ENCODE results near the gene CENATAC.

CENATAC gene

DNA sequence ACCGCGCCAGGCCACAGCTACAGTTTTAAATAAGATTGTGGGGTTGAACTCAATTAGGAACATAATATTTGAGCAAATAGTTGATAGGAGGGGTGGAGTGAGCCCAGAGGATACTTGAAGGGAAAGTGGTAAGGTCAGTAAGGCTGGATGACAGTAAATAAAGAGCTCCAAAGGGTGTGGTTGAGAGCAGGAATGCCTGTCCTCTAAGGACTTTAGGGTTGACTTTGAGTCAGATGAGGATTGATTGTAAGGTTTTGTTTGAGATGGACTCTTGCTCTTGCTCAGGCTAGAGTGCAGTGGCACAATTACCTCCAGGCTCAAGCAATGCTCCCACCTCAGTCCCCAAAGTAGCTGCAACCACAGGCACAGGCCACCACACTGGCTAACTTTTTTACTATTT is 24.0 kb upstream of the CENATAC start:
- Histone ChIP-seq H3K23ac (ENCODE audit: low read length) (no peak overlapping the region), H2AK5ac (ENCODE audit: low read length) (no peak overlapping the region), H3K4me3 (ENCODE audit: low read depth, low read length) (no peak overlapping the region), H3K14ac (ENCODE audit: low read length) (no peak overlapping the region), H2AFZ (ENCODE audit: insufficient read depth, low read length, poor library complexity) (no peak overlapping the region), H2BK12ac (ENCODE audit: low read length) (no peak overlapping the region), H3K36me3 (ENCODE audit: control insufficient read depth in 1 of 2, insufficient read depth in 2 of 2, low read length in 2 of 2) (no peaks in the 10 kb centered on the region), H3K79me2 (ENCODE audit: control insufficient read depth, insufficient read depth, low read length, poor library complexity) (no peaks in the 10 kb centered on the region), H3K9me3 (ENCODE audit: insufficient read depth, low read depth, low read length) (peaks cover 2% of the 10 kb centered on the region), H3K18ac (ENCODE audit: low read length) (no peak overlapping the region), H3K4me1 (ENCODE audit: control insufficient read depth in 1 of 2, insufficient read depth in 2 of 2, low read length in 2 of 2) (no peaks in the 10 kb centered on the region), H2BK5ac (ENCODE audit: low read depth, low read length, poor library complexity) (no peak overlapping the region), H3K4me2 (ENCODE audit: low read length) (no peak overlapping the region), H4K91ac (ENCODE audit: low read depth, low read length) (no peak overlapping the region), H2BK120ac (ENCODE audit: insufficient read depth, low read length, poor library complexity) (no peak overlapping the region), H3K27ac (ENCODE audit: low read depth, low read length) (no peak overlapping the region), H3K4ac (ENCODE audit: low read depth, low read length) (no peak overlapping the region), H3K79me1 (ENCODE audit: low read length) (no peaks in the 10 kb centered on the region), H4K12ac (ENCODE audit: low read depth, low read length) (no peak overlapping the region), H4K8ac (ENCODE audit: low read depth, low read length) (no peak overlapping the region), H3K9ac (ENCODE audit: low read length) (no peak overlapping the region), H3K27me3 (ENCODE audit: insufficient read depth, low read length) (no peaks in the 10 kb centered on the region)
- WGBS (ENCODE audit: extremely low coverage, insufficient coverage, insufficient read length), result no CpG with 5 or more reads among the region's 2 CpGs
- no peak for DNase-seq

DNA sequence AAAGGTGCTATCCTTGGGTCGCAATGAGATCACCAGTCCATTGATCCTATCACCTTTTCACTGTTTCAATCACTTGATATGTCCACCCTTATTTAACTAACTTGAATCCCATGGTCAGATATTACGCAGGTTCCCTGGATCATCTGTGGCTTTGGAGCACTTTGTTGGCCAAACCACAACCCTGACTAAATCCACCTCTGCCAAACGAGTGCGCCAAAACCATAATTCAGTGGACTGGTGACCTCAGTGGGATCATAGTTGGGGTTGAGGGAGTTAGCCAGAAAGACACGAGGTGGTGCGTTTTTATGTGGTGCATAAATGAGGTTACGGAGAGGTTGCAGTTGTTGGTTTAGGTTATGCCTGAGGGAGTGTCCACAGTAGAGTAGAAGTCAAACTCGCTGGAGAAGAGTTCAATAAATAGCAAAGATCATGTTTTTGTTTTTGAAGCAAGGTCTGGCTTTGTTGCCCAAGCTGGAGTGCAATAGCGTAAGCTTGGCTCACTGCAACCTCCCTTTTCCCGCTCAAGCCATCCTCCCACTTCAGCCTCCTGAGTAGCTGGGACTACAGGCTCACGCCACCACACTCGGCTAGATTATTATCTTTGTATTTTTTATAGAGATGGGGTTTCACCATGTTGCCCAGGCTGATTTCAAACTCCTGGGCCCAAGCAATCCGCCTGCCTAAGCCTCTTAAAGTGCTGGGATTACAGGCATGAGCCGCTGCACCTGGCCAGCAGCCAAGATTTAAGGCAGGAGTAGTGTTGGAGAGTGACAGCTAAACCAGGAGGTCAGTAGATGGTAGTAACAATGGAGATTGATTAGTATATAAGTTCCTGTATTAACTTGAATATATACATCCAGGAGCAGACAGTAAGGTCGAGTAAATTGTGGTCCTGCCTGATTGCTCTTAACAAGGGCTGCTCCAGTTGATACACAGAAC is 21.9 kb upstream of the CENATAC start:
- H3K9me3 ChIP-seq (ENCODE audit: insufficient read depth, low read depth, low read length), result peaks cover 3% of the 10 kb centered on the region
- no peak overlapping the region for H2BK120ac ChIP-seq (ENCODE audit: insufficient read depth, low read length, poor library complexity)
- H3K36me3 ChIP-seq (ENCODE audit: control insufficient read depth in 1 of 2, insufficient read depth in 2 of 2, low read length in 2 of 2), result no peaks in the 10 kb centered on the region
- no peak overlapping the region for H3K9ac ChIP-seq (ENCODE audit: low read length)
- DNase-seq, result no peak
- H3K79me1 ChIP-seq (ENCODE audit: low read length), result no peaks in the 10 kb centered on the region
- H3K4ac ChIP-seq (ENCODE audit: low read depth, low read length), result no peak overlapping the region
- no peak overlapping the region for H4K8ac ChIP-seq (ENCODE audit: low read depth, low read length)
- H4K12ac ChIP-seq (ENCODE audit: low read depth, low read length), result no peak overlapping the region
- no peaks in the 10 kb centered on the region for H3K79me2 ChIP-seq (ENCODE audit: control insufficient read depth, insufficient read depth, low read length, poor library complexity)
- no CpG with 5 or more reads among the region's 15 CpGs for WGBS (ENCODE audit: extremely low coverage, insufficient coverage, insufficient read length)
- H3K23ac ChIP-seq (ENCODE audit: low read length), result no peak overlapping the region
- H3K27me3 ChIP-seq (ENCODE audit: insufficient read depth, low read length), result no peaks in the 10 kb centered on the region
- H3K4me1 ChIP-seq (ENCODE audit: control insufficient read depth in 1 of 2, insufficient read depth in 2 of 2, low read length in 2 of 2), result peaks cover 0 to 2% of the 10 kb centered on the region in 2 experiments
- H4K91ac ChIP-seq (ENCODE audit: low read depth, low read length), result no peak overlapping the region
- H2AK5ac ChIP-seq (ENCODE audit: low read length), result no peak overlapping the region
- H3K4me2 ChIP-seq (ENCODE audit: low read length), result no peak overlapping the region
- H2BK12ac ChIP-seq (ENCODE audit: low read length), result no peak overlapping the region
- H3K18ac ChIP-seq (ENCODE audit: low read length), result no peak overlapping the region
- H3K27ac ChIP-seq (ENCODE audit: low read depth, low read length), result no peak overlapping the region
- H3K4me3 ChIP-seq (ENCODE audit: low read depth, low read length), result no peak overlapping the region
- no peak overlapping the region for H2AFZ ChIP-seq (ENCODE audit: insufficient read depth, low read length, poor library complexity)
- no peak overlapping the region for H3K14ac ChIP-seq (ENCODE audit: low read length)
- H2BK5ac ChIP-seq (ENCODE audit: low read depth, low read length, poor library complexity), result no peak overlapping the region

DNA sequence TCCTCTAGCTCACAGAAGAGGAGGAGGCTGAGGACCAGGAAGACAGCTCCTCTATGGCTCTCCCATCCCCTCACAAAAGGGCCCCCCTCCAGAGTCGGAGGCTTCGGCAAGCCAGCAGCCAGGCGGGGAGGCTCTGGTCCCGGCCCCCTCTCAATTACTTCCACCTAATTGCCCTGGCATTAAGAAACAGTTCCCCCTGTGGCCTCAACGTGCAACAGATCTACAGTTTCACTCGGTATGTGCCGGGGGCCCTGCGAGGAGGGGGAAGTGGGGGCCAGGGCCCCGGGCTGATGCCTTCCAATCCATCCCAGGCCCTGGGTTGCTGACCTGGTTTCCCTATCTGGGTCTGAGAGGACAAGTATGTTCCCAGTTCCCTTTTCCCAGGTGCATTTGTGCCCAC is 18.5 kb upstream of the CENATAC start:
- Histone ChIP-seq H4K91ac (ENCODE audit: low read depth, low read length) (no peak overlapping the region), H3K4ac (ENCODE audit: low read depth, low read length) (no peak overlapping the region), H3K9me3 (ENCODE audit: insufficient read depth, low read depth, low read length) (peaks cover 1% of the 10 kb centered on the region), H3K27me3 (ENCODE audit: insufficient read depth, low read length) (no peaks in the 10 kb centered on the region), H2BK5ac (ENCODE audit: low read depth, low read length, poor library complexity) (no peak overlapping the region), H2BK120ac (ENCODE audit: insufficient read depth, low read length, poor library complexity) (no peak overlapping the region), H3K79me2 (ENCODE audit: control insufficient read depth, insufficient read depth, low read length, poor library complexity) (no peaks in the 10 kb centered on the region), H3K79me1 (ENCODE audit: low read length) (no peaks in the 10 kb centered on the region), H3K9ac (ENCODE audit: low read length) (no peak overlapping the region), H3K4me1 (ENCODE audit: control insufficient read depth in 1 of 2, insufficient read depth in 2 of 2, low read length in 2 of 2) (peaks cover 0 to 2% of the 10 kb centered on the region in 2 experiments), H4K12ac (ENCODE audit: low read depth, low read length) (no peak overlapping the region), H3K36me3 (ENCODE audit: control insufficient read depth in 1 of 2, insufficient read depth in 2 of 2, low read length in 2 of 2) (no peaks in the 10 kb centered on the region), H3K4me2 (ENCODE audit: low read length) (no peak overlapping the region), H3K4me3 (ENCODE audit: low read depth, low read length) (no peak overlapping the region), H3K27ac (ENCODE audit: low read depth, low read length) (no peak overlapping the region), H3K18ac (ENCODE audit: low read length) (no peak overlapping the region), H3K23ac (ENCODE audit: low read length) (no peak overlapping the region), H2AK5ac (ENCODE audit: low read length) (no peak overlapping the region), H2AFZ (ENCODE audit: insufficient read depth, low read length, poor library complexity) (no peak overlapping the region), H3K14ac (ENCODE audit: low read length) (no peak overlapping the region), H2BK12ac (ENCODE audit: low read length) (no peak overlapping the region), H4K8ac (ENCODE audit: low read depth, low read length) (no peak overlapping the region)
- no peak for DNase-seq
- WGBS (ENCODE audit: extremely low coverage, insufficient coverage, insufficient read length), result no CpG with 5 or more reads among the region's 9 CpGs

DNA sequence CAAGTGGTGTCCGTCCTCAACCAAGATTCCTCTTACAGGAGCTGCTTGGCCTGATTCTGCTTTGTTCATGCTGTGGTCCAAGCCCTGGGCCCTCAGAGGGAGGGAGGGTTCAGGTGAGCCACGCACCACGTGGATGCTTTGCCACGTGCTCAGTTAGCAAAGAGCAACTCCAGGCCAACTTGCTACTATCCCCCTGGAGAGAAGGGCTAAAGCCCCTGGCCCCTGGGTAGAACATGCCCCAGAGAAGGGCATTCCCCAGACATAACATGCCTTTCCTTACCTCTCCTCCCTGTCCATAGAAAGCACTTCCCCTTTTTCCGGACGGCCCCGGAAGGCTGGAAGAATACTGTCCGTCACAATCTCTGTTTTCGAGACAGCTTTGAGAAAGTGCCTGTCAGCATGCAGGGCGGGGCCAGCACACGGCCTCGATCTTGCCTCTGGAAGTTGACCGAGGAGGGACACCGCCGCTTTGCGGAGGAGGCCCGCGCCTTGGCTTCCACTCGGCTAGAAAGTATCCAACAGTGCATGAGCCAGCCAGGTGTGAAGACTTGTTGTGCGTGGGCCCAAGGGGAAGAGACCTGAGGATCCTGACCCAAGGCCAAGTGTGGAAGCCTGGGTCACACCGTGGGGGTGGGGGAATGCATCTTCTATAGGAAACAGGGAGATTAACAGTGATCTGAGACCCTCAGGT is 17.6 kb upstream of the CENATAC start:
- Histone ChIP-seq H3K27me3 (ENCODE audit: insufficient read depth, low read length) (no peaks in the 10 kb centered on the region), H3K4me2 (ENCODE audit: low read length) (no peak overlapping the region), H3K18ac (ENCODE audit: low read length) (no peak overlapping the region), H3K14ac (ENCODE audit: low read length) (no peak overlapping the region), H3K36me3 (ENCODE audit: control insufficient read depth in 1 of 2, insufficient read depth in 2 of 2, low read length in 2 of 2) (no peaks in the 10 kb centered on the region), H4K8ac (ENCODE audit: low read depth, low read length) (no peak overlapping the region), H2BK12ac (ENCODE audit: low read length) (no peak overlapping the region), H3K79me2 (ENCODE audit: control insufficient read depth, insufficient read depth, low read length, poor library complexity) (no peaks in the 10 kb centered on the region), H3K27ac (ENCODE audit: low read depth, low read length) (no peak overlapping the region), H4K91ac (ENCODE audit: low read depth, low read length) (no peak overlapping the region), H3K9ac (ENCODE audit: low read length) (no peak overlapping the region), H2BK5ac (ENCODE audit: low read depth, low read length, poor library complexity) (no peak overlapping the region), H3K4me1 (ENCODE audit: control insufficient read depth in 1 of 2, insufficient read depth in 2 of 2, low read length in 2 of 2) (peaks cover 0 to 2% of the 10 kb centered on the region in 2 experiments), H3K9me3 (ENCODE audit: insufficient read depth, low read depth, low read length) (peaks cover 1% of the 10 kb centered on the region), H4K12ac (ENCODE audit: low read depth, low read length) (no peak overlapping the region), H2AFZ (ENCODE audit: insufficient read depth, low read length, poor library complexity) (no peak overlapping the region), H3K4ac (ENCODE audit: low read depth, low read length) (no peak overlapping the region), H3K23ac (ENCODE audit: low read length) (no peak overlapping the region), H3K4me3 (ENCODE audit: low read depth, low read length) (no peak overlapping the region), H2BK120ac (ENCODE audit: insufficient read depth, low read length, poor library complexity) (no peak overlapping the region), H3K79me1 (ENCODE audit: low read length) (no peaks in the 10 kb centered on the region), H2AK5ac (ENCODE audit: low read length) (no peak overlapping the region)
- peak in 1 of 2 donors; percentile 48 for DNase-seq
- WGBS (ENCODE audit: extremely low coverage, insufficient coverage, insufficient read length), result no CpG with 5 or more reads among the region's 21 CpGs

Data from trophoblast cell (in vitro differentiated cells and primary cell).